K562 (cell line): Measurements from ENCODE around the gene SMC3.

Source experiments
- CTCF ChIP-seq, 3 experiments: IDR thresholded peaks in 2 of 3; conservative IDR thresholded peaks in 1 of 3; 2 replicates each; pipeline ENCODE4 v1.5.1; 2011 to 2012; ENCODE audit warnings: low read length in 3 of 3, mild to moderate bottlenecking in 3 of 3, control low read depth in 2 of 3, improper control_type of control experiment in 1 of 3, inconsistent platforms in 1 of 3, low read depth in 1 of 3, mixed read lengths in 1 of 3, moderate library complexity in 1 of 3; ENCODE audit not compliant: insufficient read depth in 2 of 3
- ESRRA ChIP-seq: fragments of 450-650 bp; IDR thresholded peaks from 2 replicates; pipeline ENCODE4 v1.6.1; 2014; ENCODE audit warnings: low read depth, mild to moderate bottlenecking, moderate library complexity, borderline replicate concordance
- POLR2A ChIP-seq: fragments of 450-650 bp; conservative IDR thresholded peaks from 2 replicates; pipeline ENCODE4 v1.6.1; 2016
- POLR2AphosphoS2 ChIP-seq: IDR thresholded peaks from 2 replicates; pipeline ENCODE4 v1.6.1; 2012; ENCODE audit warnings: low read length, improper control_type of control experiment
- TFAP4 ChIP-seq: sonication (generic); formaldehyde crosslinking; IDR thresholded peaks from 2 replicates; pipeline ENCODE4 v1.8.0; 2022; ENCODE audit warnings: missing genetic modification reagents, mild to moderate bottlenecking, moderate library complexity, borderline replicate concordance
- ZFX ChIP-seq: sonication (generic); formaldehyde crosslinking; IDR thresholded peaks from 2 replicates; pipeline ENCODE4 v1.8.0; 2022; ENCODE audit warnings: mild to moderate bottlenecking, missing genetic modification reagents, moderate library complexity
- ZNF561 ChIP-seq: fragments of 450-650 bp; formaldehyde crosslinking; conservative IDR thresholded peaks from 2 replicates; pipeline ENCODE4 v1.4.0; 2020; ENCODE audit warnings: mild to moderate bottlenecking, moderate library complexity
- TF ChIP-seq, protein P1 (sequence below): fragments of 250-450 bp; sonication (Bioruptor Pico); IDR thresholded peaks from 2 replicates; pipeline ENCODE4 v1.5.0; 2021

GRCh38 chr10:110617425-110618229, 50.1 kb downstream of the SMC3 start:
- TF ChIP-seq CTCF (IDR thresholded peaks at IDR 0.05 in 2 of 3, conservative IDR thresholded peaks at IDR 0.05 in 1 of 3; ENCODE audit: insufficient read depth in 2 of 3, low read depth in 1 of 3, low read length in 3 of 3), result no peak
- TF ChIP-seq, protein P1, sequence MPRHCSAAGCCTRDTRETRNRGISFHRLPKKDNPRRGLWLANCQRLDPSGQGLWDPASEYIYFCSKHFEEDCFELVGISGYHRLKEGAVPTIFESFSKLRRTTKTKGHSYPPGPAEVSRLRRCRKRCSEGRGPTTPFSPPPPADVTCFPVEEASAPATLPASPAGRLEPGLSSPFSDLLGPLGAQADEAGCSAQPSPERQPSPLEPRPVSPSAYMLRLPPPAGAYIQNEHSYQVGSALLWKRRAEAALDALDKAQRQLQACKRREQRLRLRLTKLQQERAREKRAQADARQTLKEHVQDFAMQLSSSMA, result no peak
- TF ChIP-seq ZNF561 (CRISPR knock-in tag), result no peak
- TF ChIP-seq ZFX, result no peak
- TF ChIP-seq POLR2AphosphoS2, result no peak
- no peak for TF ChIP-seq ESRRA
- no peak for TF ChIP-seq POLR2A
- no peak for TF ChIP-seq TFAP4 (CRISPR knock-in tag)
